ENCODE results near the gene CORO2B. TPM values are rescaled to one million over a fixed set of nuclear protein-coding genes. Genes with fewer than 3 reads are reported as not detected.

The CORO2B gene
- polyA plus RNA-seq, 3 donors, result 0.03 TPM; not detected in 2

DNA sequence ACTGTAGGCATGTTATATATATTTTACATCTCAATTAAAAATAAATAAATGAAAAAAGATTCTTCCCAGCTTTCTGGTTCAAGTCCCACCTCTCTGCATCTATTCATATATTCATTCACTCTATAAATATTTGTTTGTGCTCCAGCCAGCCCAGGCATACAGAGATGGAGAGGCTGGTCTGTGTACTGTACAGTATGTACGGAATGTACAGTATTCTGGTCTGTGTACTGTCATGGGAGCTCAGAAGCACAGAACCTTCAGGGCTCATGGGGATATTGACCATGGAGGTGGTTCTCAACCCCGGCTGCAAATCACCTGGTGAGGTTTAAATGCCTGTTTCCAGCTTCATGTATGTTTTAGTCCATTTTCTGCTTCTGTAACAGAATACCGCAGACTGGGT lies 13.8 kb downstream of the CORO2B start:
- peaks cover 1% of the 10 kb centered on the region for H3K4me1 Mint-ChIP-seq
- 96% methylated on average over 3 of the region's 3 CpGs for WGBS (ENCODE audit: insufficient coverage)
- no peak for DNase-seq
- H3K9me3 ChIP-seq (replicated peaks in 1 of 2; ENCODE audit: control insufficient read depth in 1 of 2, insufficient read depth in 1 of 2, low read length in 2 of 2), result no peaks in the 10 kb centered on the region
- no peak overlapping the region for H3K4me3 Mint-ChIP-seq
- H3K27me3 ChIP-seq (ENCODE audit: control insufficient read depth in 2 of 2, insufficient read depth in 2 of 2, low read length in 2 of 2), result no peaks in the 10 kb centered on the region
- H3K4me2 ChIP-seq (replicated peaks; ENCODE audit: extremely low read depth, low read length, poor library complexity, severe bottlenecking), result no peak overlapping the region
- H3K4me3 ChIP-seq (replicated peaks in 1 of 3; ENCODE audit: low read depth in 2 of 3, low read length in 3 of 3), result no peak overlapping the region
- no peaks in the 10 kb centered on the region for H3K9me3 Mint-ChIP-seq
- no peaks in the 10 kb centered on the region for H3K36me3 ChIP-seq (replicated peaks in 1 of 2; ENCODE audit: control insufficient read depth in 1 of 2, insufficient read depth in 2 of 2, low read length in 2 of 2)
- intact Hi-C loops (cut with micrococcal nuclease), result no loop called here
- no peak overlapping the region for H3K9ac ChIP-seq (ENCODE audit: insufficient read depth, low read length, poor library complexity, severe bottlenecking)
- H3K27me3 Mint-ChIP-seq (ENCODE audit: low read depth in 3 of 3), result peaks cover 0 to 13% (median 3%) of the 10 kb centered on the region in 3 donors
- H2AFZ ChIP-seq (ENCODE audit: insufficient read depth, low read depth, low read length, poor library complexity, severe bottlenecking), result no peak overlapping the region
- H3K27ac ChIP-seq (ENCODE audit: low read depth in 1 of 2, low read length in 2 of 2), result no peak overlapping the region
- H4K20me1 ChIP-seq (ENCODE audit: insufficient read depth, low read length), result no peaks in the 10 kb centered on the region
- H3K79me2 ChIP-seq (ENCODE audit: insufficient read depth, low read length), result no peaks in the 10 kb centered on the region
- no peaks in the 10 kb centered on the region for H3K4me1 ChIP-seq (ENCODE audit: control insufficient read depth in 1 of 2, insufficient read depth in 2 of 2, low read length in 2 of 2)
- no peaks in the 10 kb centered on the region for H3K36me3 Mint-ChIP-seq
- H3K27ac Mint-ChIP-seq, result no peak overlapping the region
- TF ChIP-seq, protein P1, sequence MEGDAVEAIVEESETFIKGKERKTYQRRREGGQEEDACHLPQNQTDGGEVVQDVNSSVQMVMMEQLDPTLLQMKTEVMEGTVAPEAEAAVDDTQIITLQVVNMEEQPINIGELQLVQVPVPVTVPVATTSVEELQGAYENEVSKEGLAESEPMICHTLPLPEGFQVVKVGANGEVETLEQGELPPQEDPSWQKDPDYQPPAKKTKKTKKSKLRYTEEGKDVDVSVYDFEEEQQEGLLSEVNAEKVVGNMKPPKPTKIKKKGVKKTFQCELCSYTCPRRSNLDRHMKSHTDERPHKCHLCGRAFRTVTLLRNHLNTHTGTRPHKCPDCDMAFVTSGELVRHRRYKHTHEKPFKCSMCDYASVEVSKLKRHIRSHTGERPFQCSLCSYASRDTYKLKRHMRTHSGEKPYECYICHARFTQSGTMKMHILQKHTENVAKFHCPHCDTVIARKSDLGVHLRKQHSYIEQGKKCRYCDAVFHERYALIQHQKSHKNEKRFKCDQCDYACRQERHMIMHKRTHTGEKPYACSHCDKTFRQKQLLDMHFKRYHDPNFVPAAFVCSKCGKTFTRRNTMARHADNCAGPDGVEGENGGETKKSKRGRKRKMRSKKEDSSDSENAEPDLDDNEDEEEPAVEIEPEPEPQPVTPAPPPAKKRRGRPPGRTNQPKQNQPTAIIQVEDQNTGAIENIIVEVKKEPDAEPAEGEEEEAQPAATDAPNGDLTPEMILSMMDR (IDR thresholded peaks at IDR 0.05), result no peak

DNA sequence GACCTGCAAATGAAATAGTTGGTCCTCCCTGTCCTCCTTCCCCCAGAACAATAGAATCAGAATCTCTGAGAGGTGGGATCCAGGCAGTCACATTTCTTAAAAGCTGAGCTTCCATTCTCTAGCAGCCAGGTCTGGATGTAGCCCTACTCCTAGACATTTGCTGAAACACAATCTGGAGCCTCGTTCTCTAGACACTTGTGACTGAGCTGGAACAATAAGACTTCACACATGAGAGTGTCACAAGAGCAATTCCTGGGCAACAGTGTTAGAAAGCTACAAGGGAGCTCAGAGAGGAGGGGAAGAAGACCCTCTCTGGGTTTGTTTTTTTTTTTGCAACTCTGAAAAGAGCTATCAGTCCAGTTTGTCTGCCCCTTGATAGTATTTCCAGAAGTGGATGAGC lies 14.5 kb downstream of the CORO2B start:
- Histone ChIP-seq H3K4me3 (replicated peaks in 1 of 3; ENCODE audit: low read depth in 2 of 3, low read length in 3 of 3) (no peak overlapping the region), H2AFZ (ENCODE audit: insufficient read depth, low read depth, low read length, poor library complexity, severe bottlenecking) (no peak overlapping the region), H3K4me2 (replicated peaks; ENCODE audit: extremely low read depth, low read length, poor library complexity, severe bottlenecking) (no peak overlapping the region), H3K27ac (ENCODE audit: low read depth in 1 of 2, low read length in 2 of 2) (no peak overlapping the region), H4K20me1 (ENCODE audit: insufficient read depth, low read length) (no peaks in the 10 kb centered on the region), H3K9ac (ENCODE audit: insufficient read depth, low read length, poor library complexity, severe bottlenecking) (no peak overlapping the region), H3K36me3 (replicated peaks in 1 of 2; ENCODE audit: control insufficient read depth in 1 of 2, insufficient read depth in 2 of 2, low read length in 2 of 2) (no peaks in the 10 kb centered on the region), H3K9me3 (replicated peaks in 1 of 2; ENCODE audit: control insufficient read depth in 1 of 2, insufficient read depth in 1 of 2, low read length in 2 of 2) (no peaks in the 10 kb centered on the region), H3K79me2 (ENCODE audit: insufficient read depth, low read length) (no peaks in the 10 kb centered on the region), H3K4me1 (ENCODE audit: control insufficient read depth in 1 of 2, insufficient read depth in 2 of 2, low read length in 2 of 2) (peaks cover 0 to 3% of the 10 kb centered on the region in 2 donors), H3K27me3 (ENCODE audit: control insufficient read depth in 2 of 2, insufficient read depth in 2 of 2, low read length in 2 of 2) (no peaks in the 10 kb centered on the region)
- Mint-ChIP-seq H3K4me1 (peaks cover 8% of the 10 kb centered on the region), H3K9me3 (no peaks in the 10 kb centered on the region), H3K36me3 (no peaks in the 10 kb centered on the region), H3K4me3 (no peak overlapping the region), H3K27me3 (ENCODE audit: low read depth in 3 of 3) (peaks cover 2 to 15% (median 3%) of the 10 kb centered on the region in 3 donors), H3K27ac (no peak overlapping the region)
- TF ChIP-seq, protein P1 (IDR thresholded peaks at IDR 0.05), result no peak
- WGBS (ENCODE audit: insufficient coverage), result 86% methylated on average over 1 of the region's 1 CpG
- DNase-seq, result no peak
- intact Hi-C loops (cut with micrococcal nuclease), result no loop called here

Measured in CD14-positive monocyte (primary cell).